ENCODE data around the gene PBRM1. TPM values are rescaled to one million over a fixed set of nuclear protein-coding genes. Genes with fewer than 3 reads are reported as not detected.

Gene PBRM1
- total RNA-seq, 1 donor from 2014 or later: 131 TPM

GRCh38 chr3:52660046-52660445, 25.7 kb downstream of the PBRM1 start:
- Mint-ChIP-seq H3K27ac (no peak overlapping the region), H3K4me1 (ENCODE audit: low read depth) (no peaks in the 10 kb centered on the region), H3K27me3 (no peaks in the 10 kb centered on the region), H3K9me3 (ENCODE audit: low read depth) (no peaks in the 10 kb centered on the region), H3K36me3 (ENCODE audit: insufficient read depth) (peaks cover 23% of the 10 kb centered on the region), H3K4me3 (ENCODE audit: low read depth) (no peak overlapping the region)
- DNase-seq (ENCODE audit: low spot score, unreplicated experiment): no peak
- no peak for TF ChIP-seq CTCF (IDR thresholded peaks at IDR 0.05; ENCODE audit: unreplicated experiment)

- no peaks in the 10 kb centered on the region for H3K9me3 Mint-ChIP-seq (ENCODE audit: low read depth)
- no peak for DNase-seq (ENCODE audit: low spot score, unreplicated experiment)
- no peaks in the 10 kb centered on the region for H3K4me1 Mint-ChIP-seq (ENCODE audit: low read depth)
- no peaks in the 10 kb centered on the region for H3K27me3 Mint-ChIP-seq
- peaks cover 13% of the 10 kb centered on the region for H3K36me3 Mint-ChIP-seq (ENCODE audit: insufficient read depth)
- no peak overlapping the region for H3K27ac Mint-ChIP-seq
- TF ChIP-seq CTCF (IDR thresholded peaks at IDR 0.05; ENCODE audit: unreplicated experiment): no peak
- no peak overlapping the region for H3K4me3 Mint-ChIP-seq (ENCODE audit: low read depth)
These were observed 29.8 kb downstream of the PBRM1 start for GRCh38 chr3:52655895-52656294.

- H3K9me3 Mint-ChIP-seq (ENCODE audit: low read depth): no peaks in the 10 kb centered on the region
- DNase-seq (ENCODE audit: low spot score, unreplicated experiment): no peak
- no peak overlapping the region for H3K27ac Mint-ChIP-seq
- H3K4me1 Mint-ChIP-seq (ENCODE audit: low read depth): no peaks in the 10 kb centered on the region
- peaks cover 33% of the 10 kb centered on the region for H3K36me3 Mint-ChIP-seq (ENCODE audit: insufficient read depth)
- H3K4me3 Mint-ChIP-seq (ENCODE audit: low read depth): no peak overlapping the region
- no peak for TF ChIP-seq CTCF (IDR thresholded peaks at IDR 0.05; ENCODE audit: unreplicated experiment)
- H3K27me3 Mint-ChIP-seq: no peaks in the 10 kb centered on the region
These were observed 34.1 kb downstream of the PBRM1 start for GRCh38 chr3:52651592-52651991.

- Mint-ChIP-seq H3K4me3 (ENCODE audit: low read depth) (no peak overlapping the region), H3K36me3 (ENCODE audit: insufficient read depth) (peaks cover 32% of the 10 kb centered on the region), H3K9me3 (ENCODE audit: low read depth) (no peaks in the 10 kb centered on the region), H3K27ac (no peak overlapping the region), H3K4me1 (ENCODE audit: low read depth) (no peaks in the 10 kb centered on the region), H3K27me3 (no peaks in the 10 kb centered on the region)
- no peak for TF ChIP-seq CTCF (IDR thresholded peaks at IDR 0.05; ENCODE audit: unreplicated experiment)
- DNase-seq (ENCODE audit: low spot score, unreplicated experiment): no peak
These were observed 35.3 kb downstream of the PBRM1 start for GRCh38 chr3:52650439-52650838.

- Mint-ChIP-seq H3K4me3 (ENCODE audit: low read depth) (no peak overlapping the region), H3K27ac (no peak overlapping the region), H3K27me3 (no peaks in the 10 kb centered on the region), H3K36me3 (ENCODE audit: insufficient read depth) (peaks cover 38% of the 10 kb centered on the region), H3K9me3 (ENCODE audit: low read depth) (no peaks in the 10 kb centered on the region), H3K4me1 (ENCODE audit: low read depth) (no peaks in the 10 kb centered on the region)
- TF ChIP-seq CTCF (IDR thresholded peaks at IDR 0.05; ENCODE audit: unreplicated experiment): no peak
- no peak for DNase-seq (ENCODE audit: low spot score, unreplicated experiment)
These were observed 36.1 kb downstream of the PBRM1 start for GRCh38 chr3:52649461-52650210.

Measured in progenitor cell of endocrine pancreas (in vitro differentiated cells).